ENCODE data around the gene MTCL1.

The MTCL1 gene

GRCh38 chr18:8795586-8796325 lies 90.4 kb downstream of the MTCL1 start:
- no peak for DNase-seq

GRCh38 chr18:8797206-8797605 lies 91.8 kb downstream of the MTCL1 start:
- no peak for DNase-seq

GRCh38 chr18:8799001-8799400 lies 93.6 kb downstream of the MTCL1 start:
- no peak for DNase-seq

GRCh38 chr18:8799596-8800441 lies 94.5 kb downstream of the MTCL1 start:
- peak; percentile 79 for DNase-seq

- peak; percentile 99 for DNase-seq
Measured at GRCh38 chr18:8800445-8800844, 95.1 kb downstream of the MTCL1 start.

GRCh38 chr18:8800876-8801262 lies 95.5 kb downstream of the MTCL1 start:
- DNase-seq = no peak

GRCh38 chr18:8801263-8801901 lies 96.0 kb downstream of the MTCL1 start:
- DNase-seq = peak; percentile 92

- no peak for DNase-seq
Measured at GRCh38 chr18:8802017-8802672, 96.8 kb downstream of the MTCL1 start.

GRCh38 chr18:8803063-8803795 lies 97.9 kb downstream of the MTCL1 start:
- DNase-seq = no peak

GRCh38 chr18:8803957-8804356 lies 98.6 kb downstream of the MTCL1 start:
- DNase-seq = no peak

- no peak for DNase-seq
Measured at GRCh38 chr18:8805552-8805951, 100.2 kb downstream of the MTCL1 start.

GRCh38 chr18:8806100-8806797 lies 100.9 kb downstream of the MTCL1 start:
- no peak for DNase-seq

GRCh38 chr18:8806798-8807487 lies 101.6 kb downstream of the MTCL1 start:
- DNase-seq = no peak

- DNase-seq = no peak
Measured at GRCh38 chr18:8807488-8807805, 102.1 kb downstream of the MTCL1 start.

- no peak for DNase-seq
Measured at GRCh38 chr18:8808001-8808400, 102.6 kb downstream of the MTCL1 start.

GRCh38 chr18:8809514-8809913 lies 104.2 kb downstream of the MTCL1 start:
- no peak for DNase-seq

GRCh38 chr18:8810157-8810556 lies 104.8 kb downstream of the MTCL1 start:
- no peak for DNase-seq

GRCh38 chr18:8811115-8811514 lies 105.8 kb downstream of the MTCL1 start:
- no peak for DNase-seq

- DNase-seq = no peak
Measured at GRCh38 chr18:8812631-8813030, 107.3 kb downstream of the MTCL1 start.

GRCh38 chr18:8813611-8814010 lies 108.3 kb downstream of the MTCL1 start:
- peak; percentile 89 for DNase-seq

GRCh38 chr18:8814206-8814605 lies 108.8 kb downstream of the MTCL1 start:
- DNase-seq = peak; percentile 84

Measured in fibroblast of upper back skin (primary cell).